Measurements from ENCODE around the gene EEF2KMT.
"Not testable (repeated sequence)": the region's sequence is repeated elsewhere in the genome, so short reads cannot be mapped to it uniquely, and the experiment has no call there.

- not testable (repeated sequence) for TF ChIP-seq CTCF (IDR thresholded peaks at IDR 0.05; ENCODE audit: borderline replicate concordance, extremely low read depth, low read length, poor library complexity, severe bottlenecking); EZH2 (IDR thresholded peaks at IDR 0.05; ENCODE audit: borderline replicate concordance, low read depth, low read length, severe bottlenecking)
Measured at GRCh38 chr16:5083646-5084045, 13.9 kb downstream of the EEF2KMT start.
